GM10847 (cell line): Measurements from ENCODE around the gene PPFIA2.

Experiments
- POLR2A ChIP-seq: IDR thresholded peaks from 2 replicates; pipeline ENCODE4 v1.6.1; 2011; ENCODE audit not compliant: insufficient read length; ENCODE audit errors: extremely low read depth

The PPFIA2 gene

DNA sequence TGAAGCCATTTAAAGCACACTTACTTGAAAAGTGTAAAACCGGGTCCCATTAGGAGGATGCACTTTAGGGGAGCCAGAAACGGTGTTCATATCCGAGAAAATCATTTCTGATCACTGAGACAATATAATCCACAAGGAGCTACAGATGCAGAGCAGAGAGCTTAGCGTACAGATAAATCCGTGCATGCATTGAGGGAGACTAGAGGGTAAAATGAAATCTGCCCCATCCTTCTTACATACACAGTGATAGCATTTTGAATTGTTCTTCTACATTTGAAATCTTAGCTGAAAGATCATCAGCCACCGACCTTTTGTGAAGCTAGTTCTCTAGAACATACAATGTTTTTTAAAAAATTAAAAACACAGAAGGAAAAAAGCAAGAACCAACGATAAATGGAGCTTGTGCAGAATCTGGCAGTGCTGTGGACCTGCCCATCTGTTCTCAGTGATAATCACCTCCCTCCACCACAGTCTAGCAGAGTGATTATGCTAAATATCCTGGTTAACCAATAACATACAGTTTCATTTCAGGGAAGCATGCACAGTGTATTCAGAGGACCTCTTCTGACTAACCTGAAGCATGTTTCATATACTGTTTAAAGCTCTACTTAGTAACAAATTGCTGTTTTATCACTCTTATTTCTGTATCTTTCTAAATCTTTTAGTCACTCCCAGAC, 161.1 kb downstream of the PPFIA2 start:
- no peak for TF ChIP-seq POLR2A

- TF ChIP-seq POLR2A: no peak
Measured at GRCh38 chr12:81596558-81596957, 162.6 kb downstream of the PPFIA2 start.

GRCh38 chr12:81591256-81591655, 167.9 kb downstream of the PPFIA2 start:
- TF ChIP-seq POLR2A: no peak

- no peak for TF ChIP-seq POLR2A
Measured at GRCh38 chr12:81588235-81589008, 170.7 kb downstream of the PPFIA2 start.

DNA sequence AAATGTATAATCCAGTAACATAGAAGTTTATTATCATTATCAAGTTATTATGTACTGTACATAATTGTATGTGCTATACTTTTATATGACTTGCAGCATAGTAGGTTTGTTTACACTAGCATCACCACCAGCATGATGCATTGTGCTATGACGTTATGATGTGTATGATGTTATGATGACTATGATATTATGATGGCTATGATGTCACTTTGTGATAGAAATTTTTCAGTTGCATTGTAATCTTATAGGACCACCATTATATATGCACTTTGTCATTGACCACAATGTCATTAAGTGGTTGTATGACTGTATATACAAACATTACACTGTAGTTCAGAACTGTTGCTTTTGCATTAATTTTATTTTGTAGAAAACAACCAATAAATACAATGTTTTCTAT, 173.4 kb downstream of the PPFIA2 start:
- TF ChIP-seq POLR2A: no peak

DNA sequence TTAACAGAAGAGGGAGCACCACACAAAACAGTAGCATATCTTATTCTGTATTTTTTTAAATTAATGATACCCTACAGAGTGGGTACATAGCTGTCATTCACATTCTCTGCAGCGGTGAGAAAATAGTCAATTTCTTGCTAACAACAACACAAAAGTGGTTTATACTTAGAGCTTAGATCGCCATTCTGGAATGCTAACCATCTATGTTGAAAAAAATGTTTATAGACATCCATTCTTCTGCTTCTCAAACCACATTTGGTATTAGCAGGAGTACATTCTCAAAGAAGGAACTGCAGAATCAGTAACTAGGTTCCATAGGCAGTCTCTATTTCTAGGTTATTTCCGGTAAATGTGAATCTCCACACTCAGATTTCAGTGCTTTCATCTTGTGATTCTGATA, 185.9 kb downstream of the PPFIA2 start:
- TF ChIP-seq POLR2A: no peak

GRCh38 chr12:81572411-81572810, 186.7 kb downstream of the PPFIA2 start:
- no peak for TF ChIP-seq POLR2A

GRCh38 chr12:81570234-81570633, 188.9 kb downstream of the PPFIA2 start:
- no peak for TF ChIP-seq POLR2A

DNA sequence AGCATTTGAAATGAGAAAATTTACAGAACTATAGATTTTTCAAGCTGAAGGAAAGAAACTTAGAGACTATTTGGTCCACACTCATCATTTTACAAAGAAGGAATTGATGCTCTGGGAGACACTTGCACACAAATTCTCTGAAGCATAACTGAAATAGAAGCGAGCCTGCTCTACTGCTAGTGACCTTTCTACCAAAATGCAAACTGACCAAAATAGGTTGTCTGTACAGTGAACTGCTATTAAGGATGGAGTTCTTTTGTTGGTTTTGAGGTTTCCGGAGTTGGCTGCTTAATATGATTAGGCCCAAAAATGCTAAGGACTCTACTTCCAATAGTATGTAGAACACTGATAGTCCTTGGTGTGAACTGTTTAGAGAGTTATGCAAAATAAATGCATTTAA, 194.9 kb downstream of the PPFIA2 start:
- TF ChIP-seq POLR2A: no peak

DNA sequence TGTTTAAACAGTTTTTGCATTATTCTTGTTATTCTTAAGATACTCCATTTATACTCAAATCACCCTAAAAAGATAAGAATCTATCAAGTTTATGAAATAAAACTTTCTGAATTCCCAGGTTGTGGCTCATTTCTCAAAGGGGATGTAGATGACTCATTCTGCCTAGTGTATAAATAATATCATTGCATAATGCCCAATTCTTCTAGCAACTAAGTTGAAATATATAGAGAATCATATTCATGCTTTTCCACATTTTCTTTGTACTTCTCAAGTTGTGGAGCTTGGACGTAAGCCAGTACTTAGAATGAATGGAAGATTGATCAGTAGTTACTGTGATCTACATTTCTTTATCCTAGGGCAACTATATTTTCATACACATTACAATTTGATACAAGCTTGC, 201.1 kb downstream of the PPFIA2 start:
- TF ChIP-seq POLR2A: no peak

GRCh38 chr12:81546811-81547210, 212.3 kb downstream of the PPFIA2 start:
- no peak for TF ChIP-seq POLR2A

DNA sequence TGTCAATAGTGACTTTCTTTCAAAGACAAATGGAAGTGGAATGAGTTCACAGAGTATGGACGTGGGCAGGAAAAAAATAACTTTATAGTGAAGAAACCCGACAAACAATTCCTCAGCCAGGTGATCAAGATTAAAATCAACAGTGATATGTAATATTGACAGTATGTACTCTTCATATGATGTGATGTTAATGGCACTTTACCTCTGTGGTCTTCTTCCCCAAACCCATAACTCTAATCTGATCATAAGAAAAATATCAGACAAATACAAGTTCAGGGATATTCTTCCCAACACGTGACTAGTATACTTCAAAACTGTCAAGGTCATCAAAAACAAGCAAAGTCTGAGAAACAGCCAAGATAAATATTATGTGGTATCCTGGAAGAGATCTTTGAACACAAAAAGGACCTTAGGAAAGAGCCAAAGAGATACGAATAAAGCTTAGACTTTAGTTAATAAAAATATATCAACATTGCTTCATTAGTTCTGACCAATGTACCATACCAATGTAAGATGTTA, 215.5 kb downstream of the PPFIA2 start:
- no peak for TF ChIP-seq POLR2A

GRCh38 chr12:81542065-81543010, 216.8 kb downstream of the PPFIA2 start:
- TF ChIP-seq POLR2A: no peak

- TF ChIP-seq POLR2A: no peak
Measured at GRCh38 chr12:81541121-81541520, 218.0 kb downstream of the PPFIA2 start.

DNA sequence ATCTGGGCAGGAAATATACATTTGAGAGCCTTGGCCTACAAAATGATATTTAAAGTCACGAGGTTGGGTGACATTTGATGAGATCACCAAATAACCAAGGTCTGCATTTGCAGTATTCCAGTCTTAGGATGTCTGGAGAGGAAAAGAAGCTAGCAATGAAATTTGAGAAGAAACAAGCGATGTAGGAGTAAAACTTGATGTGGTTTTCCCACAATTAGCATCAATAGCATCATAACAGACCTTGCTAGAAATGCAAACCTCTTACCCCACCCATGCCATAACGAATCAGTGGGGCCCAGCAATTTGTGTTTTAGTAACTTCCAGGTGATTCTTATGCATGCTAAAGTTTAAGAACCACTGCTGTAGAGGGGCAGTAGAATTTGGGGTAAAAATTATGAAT, 219.9 kb downstream of the PPFIA2 start:
- no peak for TF ChIP-seq POLR2A

DNA sequence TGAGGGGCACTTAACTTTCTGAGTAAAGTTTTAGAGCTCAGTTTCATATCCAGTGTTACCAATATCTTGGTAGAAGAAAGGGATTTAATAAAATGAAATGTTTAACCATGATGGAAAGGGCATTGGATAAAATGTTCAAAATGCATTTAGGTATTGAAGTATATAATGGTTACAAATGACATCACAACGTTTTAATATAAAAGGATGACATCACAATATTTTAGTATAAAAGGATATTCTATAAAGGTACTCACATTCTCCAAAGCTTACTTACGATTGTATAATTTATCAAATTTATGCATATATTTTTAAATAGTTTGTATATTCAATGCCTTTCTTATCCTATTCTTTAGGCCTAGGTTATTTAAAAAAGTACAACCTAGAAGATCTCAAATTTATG, 226.1 kb downstream of the PPFIA2 start:
- no peak for TF ChIP-seq POLR2A

DNA sequence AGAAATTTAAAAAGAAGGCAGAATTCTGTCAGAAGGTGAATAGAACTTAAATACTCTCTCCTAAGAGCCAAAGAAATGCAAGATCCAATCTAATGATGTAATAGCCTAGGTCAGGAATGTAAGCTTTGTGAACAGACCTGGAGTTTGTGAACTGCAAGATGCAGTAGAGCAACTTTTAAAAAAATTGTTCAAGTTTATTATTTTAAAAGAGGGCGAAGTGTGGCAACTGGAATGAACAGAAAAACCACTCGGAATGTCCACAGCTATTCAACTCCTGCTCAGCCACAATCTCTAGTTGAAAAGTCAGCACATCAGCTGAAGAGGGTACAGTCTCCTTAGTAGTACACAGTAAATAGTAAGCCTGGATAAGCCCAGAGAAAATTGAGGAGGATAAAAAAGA, 228.8 kb downstream of the PPFIA2 start:
- no peak for TF ChIP-seq POLR2A
